DMS153 treated with DMSO at 0.1 percent for 48 hours (cell line): ENCODE measurements around the gene CHN2.

Experiments
- DNase-seq: peaks from one replicate; lab custom pipeline; 2025; ENCODE audit not compliant: unreplicated experiment; lab: John Stamatoyannopoulos, UW

Gene CHN2

DNA sequence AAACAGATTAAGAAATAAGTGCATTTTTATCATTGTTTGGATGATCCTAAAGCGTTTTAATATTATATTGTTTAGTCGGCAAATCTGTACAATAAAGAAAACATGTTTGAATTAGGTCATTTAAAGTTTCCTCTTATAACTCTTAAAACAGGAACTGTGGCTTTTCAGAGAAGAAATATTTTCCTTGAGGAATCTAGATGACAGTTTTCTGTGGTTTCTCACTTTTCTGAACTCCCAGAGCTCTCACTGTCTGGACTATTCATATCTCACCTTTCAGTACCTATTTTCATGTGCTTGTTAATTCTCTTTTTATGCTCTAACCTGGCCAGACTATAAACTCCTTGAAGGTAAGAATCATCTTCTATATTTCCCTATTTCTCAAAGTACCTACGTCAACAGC lies 135.1 kb downstream of the CHN2 start:
- no peak for DNase-seq

DNA sequence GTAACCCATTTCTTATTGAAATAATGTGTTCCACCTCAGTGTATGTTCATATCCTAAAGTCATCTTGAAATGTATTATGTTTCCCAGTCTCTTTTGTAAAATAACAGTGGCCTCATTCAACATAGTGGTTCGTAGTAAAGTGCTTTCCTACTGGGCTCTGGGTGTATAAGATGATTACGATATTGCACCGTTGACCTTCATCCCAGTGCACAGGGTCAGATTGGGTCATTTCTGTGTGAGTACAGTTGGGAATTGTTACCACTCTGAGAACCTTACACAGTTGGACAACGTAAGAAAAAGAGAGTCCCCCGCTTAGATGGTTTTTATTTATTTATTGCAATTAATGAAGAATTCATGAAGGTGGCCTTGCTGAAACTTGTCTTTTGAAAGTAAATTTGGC lies 135.6 kb downstream of the CHN2 start:
- DNase-seq: no peak

DNA sequence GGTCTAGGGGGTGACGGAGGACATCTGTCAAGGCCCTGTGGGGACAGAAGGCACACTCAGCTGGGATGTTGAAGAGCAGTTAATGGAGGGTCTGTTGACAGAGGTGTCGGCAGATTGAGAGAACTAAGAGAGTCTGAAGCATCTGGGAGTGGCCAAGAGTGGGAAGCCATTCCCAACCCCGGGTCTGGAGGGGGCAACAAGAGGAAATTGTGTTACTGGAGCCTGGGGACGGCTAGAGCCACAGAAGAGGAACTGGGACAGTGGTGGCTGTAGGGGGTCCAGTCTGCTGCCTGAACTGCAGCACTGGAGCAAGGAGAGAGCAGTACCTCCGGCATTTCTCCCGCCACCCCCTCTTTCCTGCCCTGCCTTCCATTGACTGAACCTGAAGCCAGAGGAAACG lies 136.6 kb downstream of the CHN2 start:
- DNase-seq: no peak

DNA sequence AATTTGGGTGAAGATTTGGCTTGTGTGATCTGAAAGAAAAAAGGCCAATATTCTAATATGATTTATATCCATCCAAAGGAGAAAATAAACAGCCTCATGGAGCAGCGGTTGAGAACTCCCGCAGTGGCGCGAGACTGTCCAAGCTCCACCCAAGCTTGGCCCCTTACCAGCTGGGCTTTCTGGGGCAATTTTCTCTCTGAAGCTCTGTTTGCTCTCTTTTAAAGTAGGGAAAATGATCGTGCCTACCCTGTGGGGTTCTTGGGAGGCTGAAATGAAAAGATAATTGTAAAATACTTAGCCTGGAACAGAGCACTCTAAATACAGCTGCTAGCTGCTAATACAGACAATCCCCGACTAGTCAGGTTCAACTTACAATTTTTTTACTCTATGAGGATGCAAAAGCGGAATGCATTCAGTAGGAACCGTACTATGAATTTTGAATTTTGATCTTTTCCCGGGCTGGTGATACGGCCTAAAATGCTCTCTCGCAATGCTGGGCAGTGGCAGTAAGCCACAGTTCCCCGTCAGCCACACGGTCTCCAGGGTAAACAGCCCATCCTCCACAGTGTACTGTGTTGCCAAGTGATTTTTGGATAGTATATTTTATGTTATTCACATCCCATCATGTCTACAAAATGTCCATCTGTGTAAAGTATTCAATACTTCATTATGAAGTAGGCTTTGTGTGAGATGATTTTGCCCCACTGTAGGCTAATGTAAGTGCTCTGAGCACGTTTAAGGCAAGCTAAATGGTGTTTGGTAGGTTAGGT lies 137.7 kb downstream of the CHN2 start:
- DNase-seq: peak; percentile 77

DNA sequence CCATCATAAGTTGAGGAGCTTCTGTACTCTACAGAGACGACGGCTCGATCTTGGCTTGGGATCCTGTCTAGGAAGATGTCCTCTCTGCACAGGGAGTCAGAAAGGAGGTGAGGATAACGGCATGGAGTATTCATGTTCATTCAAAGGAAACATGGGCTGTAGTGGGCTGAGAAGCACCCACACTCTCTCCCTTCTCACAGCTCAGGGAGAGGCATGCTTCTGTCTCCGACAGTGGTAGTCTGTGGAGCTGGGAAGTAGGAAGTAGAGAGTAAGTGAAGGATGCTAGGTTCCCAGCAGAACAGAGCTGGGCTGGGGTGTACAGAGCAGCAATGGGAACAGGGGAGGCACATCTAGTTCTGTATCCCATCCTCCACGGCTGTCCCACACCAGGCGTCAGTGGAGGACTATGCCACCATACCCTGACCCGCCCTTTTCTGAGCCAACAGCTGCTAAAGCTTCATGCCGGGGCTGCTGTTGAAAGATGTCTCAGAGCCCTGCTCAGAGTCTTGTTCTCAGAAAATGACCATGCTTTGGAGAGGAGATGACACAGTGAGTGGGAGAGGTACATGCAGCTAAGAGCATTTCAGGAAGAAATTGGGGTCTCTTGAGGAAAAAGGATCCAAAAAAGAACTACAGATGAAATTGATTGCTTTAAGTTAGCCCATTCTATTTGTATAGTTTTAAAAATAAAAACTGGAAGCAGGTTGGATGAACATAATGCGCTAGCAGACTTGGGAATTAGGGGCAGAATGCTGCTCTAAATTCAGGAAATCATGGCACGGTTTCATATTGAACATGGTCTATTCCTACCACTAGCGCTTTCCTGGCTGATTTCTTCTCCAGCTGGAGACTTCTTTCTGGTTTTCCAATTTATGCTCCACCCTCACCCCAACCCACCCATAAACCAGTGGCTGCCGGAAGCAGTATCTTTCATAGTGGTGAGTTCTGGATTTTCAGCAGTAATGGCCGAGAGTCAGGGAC lies 138.6 kb downstream of the CHN2 start:
- no peak for DNase-seq

DNA sequence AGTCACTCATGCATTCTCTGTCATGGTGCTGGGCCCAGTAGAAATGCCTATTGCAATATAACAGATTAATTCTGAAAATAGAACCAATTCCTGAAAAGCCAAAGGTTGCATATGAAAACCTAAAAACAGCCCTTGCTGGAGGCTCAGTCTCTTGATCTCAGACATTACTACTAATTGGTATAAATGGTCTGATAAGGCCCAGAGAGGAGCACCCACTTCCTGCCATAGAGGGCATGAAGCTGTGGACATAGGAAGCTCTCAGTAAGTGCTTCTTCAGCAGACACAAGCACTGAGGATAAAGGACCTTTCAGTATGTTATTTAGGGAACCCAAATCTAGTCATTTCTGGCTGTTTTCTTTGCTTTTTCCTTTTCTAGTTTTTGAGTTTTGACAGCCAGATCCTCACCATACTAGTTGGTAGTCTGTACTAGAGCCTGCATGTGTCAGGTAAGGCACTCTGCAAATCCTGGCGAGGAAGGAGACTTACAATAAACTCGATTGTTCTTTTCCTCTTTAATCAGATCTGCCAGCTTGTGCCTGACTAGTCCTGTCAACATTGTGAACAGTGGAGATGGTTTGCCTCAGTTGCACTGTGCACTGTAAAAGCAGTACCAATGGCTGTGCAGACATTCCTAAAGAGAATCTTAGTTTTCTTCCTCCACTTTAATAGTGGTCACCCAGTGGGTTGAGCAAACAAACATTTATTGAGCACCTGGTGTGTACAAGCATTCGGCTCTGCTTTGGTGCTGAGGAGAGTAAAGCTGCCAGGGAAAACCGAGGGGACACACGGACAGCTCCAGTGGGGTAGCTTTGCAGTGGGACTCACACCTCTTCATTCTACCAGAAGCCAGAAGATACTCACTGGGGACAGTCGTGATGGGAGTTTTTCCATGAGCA lies 140.9 kb downstream of the CHN2 start:
- no peak for DNase-seq

- DNase-seq: no peak
These were observed 143.1 kb downstream of the CHN2 start for GRCh38 chr7:29337546-29338116.

DNA sequence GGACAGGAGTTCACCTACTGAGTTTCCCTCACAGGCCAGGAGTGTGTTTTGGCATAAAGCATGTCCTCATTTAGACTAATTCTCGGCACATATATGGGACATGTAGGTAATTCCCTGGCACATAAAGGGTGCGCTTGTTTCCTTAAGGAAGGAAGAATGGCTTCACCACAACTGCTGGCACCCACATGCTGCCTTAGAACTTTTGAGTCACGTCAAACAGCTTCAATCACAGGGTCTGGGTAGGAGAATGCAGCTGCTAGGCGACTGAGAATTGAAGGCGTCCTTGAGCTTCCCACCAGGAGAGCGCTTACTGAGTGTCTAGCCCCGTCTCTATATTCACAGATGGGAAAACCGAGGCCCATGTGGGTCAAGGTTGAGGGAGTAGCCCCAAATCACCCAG lies 146.1 kb downstream of the CHN2 start:
- DNase-seq: no peak

GRCh38 chr7:29341156-29341555 lies 146.6 kb downstream of the CHN2 start:
- DNase-seq: no peak

GRCh38 chr7:29342761-29343160 lies 148.2 kb downstream of the CHN2 start:
- DNase-seq: no peak

GRCh38 chr7:29343399-29343798 lies 148.8 kb downstream of the CHN2 start:
- no peak for DNase-seq

- no peak for DNase-seq
These were observed 149.9 kb downstream of the CHN2 start for GRCh38 chr7:29344334-29344978.

GRCh38 chr7:29345590-29345989 lies 151.0 kb downstream of the CHN2 start:
- peak; percentile 78 for DNase-seq

DNA sequence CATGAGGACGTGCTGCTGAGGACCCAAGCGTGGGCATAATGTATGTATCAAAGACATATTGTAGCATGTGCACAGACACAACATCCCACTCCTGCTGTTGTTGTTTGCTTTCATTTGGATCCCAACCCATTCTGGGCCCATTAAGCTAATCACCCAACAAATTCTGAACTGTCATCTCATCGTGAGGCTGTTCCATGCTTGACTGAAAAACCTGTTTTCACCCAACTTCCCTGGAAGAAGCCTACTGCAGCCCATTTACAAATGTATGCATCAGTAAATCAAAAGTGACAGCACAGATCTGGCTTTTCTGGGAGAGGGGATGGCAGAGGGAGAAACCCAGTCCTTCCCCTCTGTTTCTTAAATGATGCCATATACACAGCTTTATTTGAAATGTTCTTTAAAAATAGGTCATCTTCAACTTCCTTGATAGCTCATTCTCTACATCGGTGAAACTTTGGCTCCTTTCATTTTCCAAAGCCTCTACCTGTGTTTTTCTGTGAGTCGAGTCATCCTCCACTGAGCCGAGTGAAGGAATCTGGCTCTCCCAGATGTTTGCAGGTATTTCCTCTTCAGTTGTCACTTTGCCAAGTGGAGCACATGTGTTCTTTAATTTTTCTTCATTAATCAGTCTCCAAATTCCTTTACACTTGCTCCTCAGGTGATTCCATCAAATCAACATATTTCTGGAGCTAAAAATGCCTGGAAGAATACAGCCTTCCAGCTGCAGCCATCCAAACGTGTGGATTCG lies 151.8 kb downstream of the CHN2 start:
- no peak for DNase-seq

GRCh38 chr7:29349362-29349761 lies 154.8 kb downstream of the CHN2 start:
- no peak for DNase-seq

DNA sequence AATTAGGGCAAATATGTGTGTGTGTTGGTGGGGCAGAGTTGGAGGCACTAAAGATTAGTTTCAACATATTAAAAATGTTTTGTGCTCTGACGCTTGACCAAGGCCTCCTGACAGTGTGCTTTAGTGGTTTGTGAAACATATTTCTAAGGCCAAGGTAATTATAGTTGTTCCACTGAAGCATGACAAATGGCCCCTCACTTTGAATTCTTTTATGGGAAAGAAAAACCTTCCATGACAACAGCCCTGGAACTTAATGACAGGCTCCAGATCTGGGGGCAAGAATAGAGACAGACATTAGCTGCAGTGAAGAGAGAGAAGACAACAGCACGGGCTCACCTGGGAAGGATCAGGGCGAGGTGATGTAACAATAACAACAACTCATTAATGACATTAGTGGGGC lies 155.8 kb downstream of the CHN2 start:
- DNase-seq: peak; percentile 47

DNA sequence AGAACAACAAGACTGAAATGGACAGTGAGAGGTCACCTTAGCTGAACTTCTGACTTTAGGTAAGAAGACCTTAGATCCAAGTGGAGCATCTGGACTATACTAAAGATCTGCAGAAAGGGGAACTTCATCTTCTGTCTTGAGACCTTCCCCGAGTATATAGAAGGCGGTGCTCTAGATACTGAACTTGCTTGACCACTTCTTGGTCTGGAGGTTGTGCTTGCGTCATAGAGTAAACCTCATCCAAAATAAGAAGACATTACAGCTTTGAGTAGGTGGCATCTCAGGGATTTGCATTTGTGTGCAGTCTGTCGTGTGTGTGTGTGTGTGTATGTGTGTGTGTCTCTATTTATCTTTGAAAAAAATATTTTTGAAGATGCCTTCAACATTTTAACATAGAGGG lies 157.5 kb downstream of the CHN2 start:
- no peak for DNase-seq

DNA sequence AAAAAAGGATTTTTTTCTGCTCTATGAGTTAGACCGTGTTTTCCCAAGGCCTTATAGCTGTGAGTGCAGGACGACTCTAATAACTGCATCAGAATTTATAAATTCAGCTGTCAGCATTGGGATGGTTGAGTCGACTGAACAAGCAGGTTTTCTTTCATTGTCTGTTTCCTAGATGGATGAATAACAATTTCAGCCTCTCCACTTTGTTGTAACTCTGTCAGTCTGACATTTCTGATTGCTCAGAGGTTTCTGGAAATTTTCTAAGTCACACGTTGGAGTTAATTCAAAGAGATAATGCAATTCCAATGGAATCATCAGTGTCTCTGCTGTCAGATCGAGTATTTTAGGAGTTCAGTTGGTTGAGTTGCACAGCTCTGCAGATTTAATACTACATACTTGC lies 159.2 kb downstream of the CHN2 start:
- DNase-seq: no peak

DNA sequence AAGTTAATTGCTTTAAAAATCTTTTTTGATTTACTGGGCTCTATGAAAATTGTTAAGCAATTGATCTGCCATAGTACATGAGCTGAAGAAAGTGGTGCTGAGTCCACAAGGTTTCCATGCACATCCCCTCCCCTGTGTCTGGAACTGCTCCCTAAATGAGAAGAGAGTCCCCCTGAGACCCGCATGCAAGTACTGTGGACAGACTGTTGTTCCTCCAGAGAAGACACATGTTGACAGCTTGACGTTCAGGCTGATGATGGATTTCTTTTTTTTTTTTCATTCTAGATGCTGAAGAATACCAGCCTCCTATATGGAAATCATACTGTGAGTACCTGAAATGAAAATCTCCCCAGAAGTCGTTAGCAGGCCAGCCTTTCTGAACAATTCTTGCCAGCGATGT lies 159.8 kb downstream of the CHN2 start:
- no peak for DNase-seq

DNA sequence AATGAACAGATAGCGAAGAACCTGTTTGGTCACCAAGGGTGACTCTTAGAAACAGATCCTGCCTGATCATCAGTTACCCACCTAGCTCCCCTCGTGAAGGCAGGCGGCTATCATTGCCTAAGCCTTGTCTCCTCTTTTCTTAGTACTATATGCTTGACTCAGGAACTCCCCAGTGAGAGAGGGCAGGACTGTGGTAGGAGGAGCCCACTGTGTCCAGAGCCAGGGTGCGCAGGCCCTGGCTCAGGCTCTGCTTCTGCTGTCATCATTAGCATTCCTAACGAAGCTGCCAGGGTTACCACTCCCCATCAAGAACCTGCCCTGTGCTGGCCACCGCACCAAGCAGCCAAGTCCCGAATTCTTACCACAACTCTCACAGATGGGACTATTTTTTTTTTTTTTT lies 160.8 kb downstream of the CHN2 start:
- DNase-seq: no peak
